OCI-LY1 (cell line): ENCODE results near the gene ATP2B2.

Experiments
- H2AFZ ChIP-seq: fragments of 200-600 bp; sonication (generic), shearing (Covaris generic); 2 replicates; pipeline ENCODE4 v1.6.0; 2014; ENCODE audit warnings: antibody characterized with exemption, mild to moderate bottlenecking, low read length
- H3F3A ChIP-seq: fragments of 200-600 bp; sonication (generic), shearing (Covaris generic); 2 replicates; pipeline ENCODE4 v1.6.0; 2014; ENCODE audit warnings: mild to moderate bottlenecking, antibody characterized with exemption, low read length, moderate library complexity; ENCODE audit not compliant: insufficient read depth
- H3K27ac ChIP-seq: fragments of 200-600 bp; sonication (generic); 2 replicates; pipeline ENCODE4 v1.5.1; 2014; ENCODE audit warnings: low read length, mixed run types, mild to moderate bottlenecking, low read depth; ENCODE audit not compliant: poor library complexity, severe bottlenecking
- H3K27me3 ChIP-seq: fragments of 200-600 bp; sonication (generic); 2 replicates; pipeline ENCODE4 v1.6.0; 2014; ENCODE audit warnings: antibody characterized with exemption, mild to moderate bottlenecking, low read length, moderate library complexity; ENCODE audit not compliant: insufficient read depth
- H3K36me3 ChIP-seq: fragments of 200-600 bp; sonication (generic); 2 replicates; pipeline ENCODE4 v1.6.1; 2014; ENCODE audit warnings: mild to moderate bottlenecking, antibody characterized with exemption, low read length, moderate library complexity, mixed read lengths; ENCODE audit not compliant: insufficient read depth
- H3K4me1 ChIP-seq: fragments of 200-600 bp; sonication (generic); 2 replicates; pipeline ENCODE4 v1.5.1; 2014; ENCODE audit warnings: mild to moderate bottlenecking, low read length, moderate library complexity; ENCODE audit not compliant: insufficient read depth, severe bottlenecking
- H3K4me2 ChIP-seq: fragments of 200-600 bp; sonication (generic), shearing (Covaris generic); 2 replicates; pipeline ENCODE4 v1.6.1; 2014; ENCODE audit warnings: low read length
- H3K4me3 ChIP-seq: fragments of 200-600 bp; sonication (generic); 2 replicates; pipeline ENCODE4 v1.5.1; 2014; ENCODE audit warnings: low read length, low read depth, mild to moderate bottlenecking, mixed read lengths; ENCODE audit not compliant: poor library complexity, severe bottlenecking
- H3K79me2 ChIP-seq: fragments of 200-600 bp; shearing (Covaris generic); 2 replicates; pipeline ENCODE4 v1.6.1; 2016; ENCODE audit warnings: mixed run types, low read length, mixed read lengths; ENCODE audit not compliant: insufficient read depth
- H3K9ac ChIP-seq: fragments of 200-600 bp; sonication (generic), shearing (Covaris generic); 2 replicates; pipeline ENCODE4 v1.6.1; 2014; ENCODE audit warnings: mild to moderate bottlenecking, low read length, mixed read lengths
- H3K9me2 ChIP-seq: fragments of 200-600 bp; sonication (generic), shearing (Covaris generic); 2 replicates; pipeline ENCODE4 v1.6.1; 2014; ENCODE audit warnings: low read depth, mild to moderate bottlenecking, low read length, mixed read lengths
- H3K9me3 ChIP-seq: fragments of 200-600 bp; shearing (Covaris generic); 2 replicates; pipeline ENCODE4 v1.6.1; 2014; ENCODE audit warnings: low read length, mixed read lengths
- H4K20me1 ChIP-seq: fragments of 200-600 bp; sonication (generic), shearing (Covaris generic); 2 replicates; pipeline ENCODE4 v1.6.0; 2016; ENCODE audit warnings: mild to moderate bottlenecking, low read length; ENCODE audit not compliant: insufficient read depth
- EZH2 ChIP-seq: fragments of 200-600 bp; sonication (generic), shearing (Covaris generic); IDR thresholded peaks from 2 replicates; pipeline ENCODE4 v1.8.0; 2017; ENCODE audit warnings: borderline replicate concordance, mixed run types, mild to moderate bottlenecking, antibody characterized with exemption, low read length, moderate library complexity, mixed read lengths
- TF ChIP-seq, protein P1 (sequence below): fragments of 200-600 bp; sonication (generic), shearing (Covaris generic); IDR thresholded peaks from 2 replicates; pipeline ENCODE4 v1.5.1; 2017; ENCODE audit warnings: mild to moderate bottlenecking, antibody characterized with exemption, low read length, moderate library complexity, mixed read lengths

Gene ATP2B2

DNA sequence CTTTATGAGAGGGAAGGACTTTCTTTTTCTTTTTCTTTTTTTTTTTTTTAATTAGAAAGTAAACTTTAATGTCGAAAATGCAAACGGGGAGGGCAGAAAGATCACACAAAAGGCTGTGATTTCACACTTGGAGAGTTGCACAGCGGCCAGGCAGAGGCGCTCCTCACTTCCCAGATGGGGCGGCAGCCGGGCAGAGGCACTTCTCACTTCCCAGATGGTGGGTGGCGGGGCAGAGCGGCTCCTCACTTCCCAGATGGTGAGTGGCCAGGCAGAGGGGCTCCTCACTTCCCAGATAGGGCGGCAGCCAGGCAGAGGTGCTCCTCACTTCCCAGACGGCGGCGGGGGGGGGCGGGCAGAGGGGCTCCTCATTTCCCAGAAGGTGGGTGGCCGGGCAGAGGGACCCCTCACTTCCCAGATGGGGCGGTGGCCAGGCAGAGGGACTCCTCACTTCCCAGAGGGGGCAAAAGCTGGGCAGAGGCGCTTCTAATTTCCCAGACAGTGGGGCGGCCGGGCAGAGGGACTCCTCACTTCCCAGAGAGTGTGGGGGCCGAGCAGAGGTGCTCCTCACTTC is 88.6 kb downstream of the ATP2B2 start:
- H3K79me2 ChIP-seq: no peaks in the 10 kb centered on the region
- TF ChIP-seq EZH2: no peak
- TF ChIP-seq, protein P1, sequence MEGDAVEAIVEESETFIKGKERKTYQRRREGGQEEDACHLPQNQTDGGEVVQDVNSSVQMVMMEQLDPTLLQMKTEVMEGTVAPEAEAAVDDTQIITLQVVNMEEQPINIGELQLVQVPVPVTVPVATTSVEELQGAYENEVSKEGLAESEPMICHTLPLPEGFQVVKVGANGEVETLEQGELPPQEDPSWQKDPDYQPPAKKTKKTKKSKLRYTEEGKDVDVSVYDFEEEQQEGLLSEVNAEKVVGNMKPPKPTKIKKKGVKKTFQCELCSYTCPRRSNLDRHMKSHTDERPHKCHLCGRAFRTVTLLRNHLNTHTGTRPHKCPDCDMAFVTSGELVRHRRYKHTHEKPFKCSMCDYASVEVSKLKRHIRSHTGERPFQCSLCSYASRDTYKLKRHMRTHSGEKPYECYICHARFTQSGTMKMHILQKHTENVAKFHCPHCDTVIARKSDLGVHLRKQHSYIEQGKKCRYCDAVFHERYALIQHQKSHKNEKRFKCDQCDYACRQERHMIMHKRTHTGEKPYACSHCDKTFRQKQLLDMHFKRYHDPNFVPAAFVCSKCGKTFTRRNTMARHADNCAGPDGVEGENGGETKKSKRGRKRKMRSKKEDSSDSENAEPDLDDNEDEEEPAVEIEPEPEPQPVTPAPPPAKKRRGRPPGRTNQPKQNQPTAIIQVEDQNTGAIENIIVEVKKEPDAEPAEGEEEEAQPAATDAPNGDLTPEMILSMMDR: no peak
- H3K9me2 ChIP-seq: no peaks in the 10 kb centered on the region
- no peak overlapping the region for H2AFZ ChIP-seq
- no peaks in the 10 kb centered on the region for H3K9me3 ChIP-seq
- no peaks in the 10 kb centered on the region for H3F3A ChIP-seq
- H3K4me3 ChIP-seq: no peak overlapping the region
- H3K4me2 ChIP-seq: no peak overlapping the region
- no peaks in the 10 kb centered on the region for H4K20me1 ChIP-seq
- H3K4me1 ChIP-seq: no peaks in the 10 kb centered on the region
- peaks cover 13% of the 10 kb centered on the region; the same call in 1 of the 2 replicates for H3K27me3 ChIP-seq
- H3K36me3 ChIP-seq: no peaks in the 10 kb centered on the region
- H3K27ac ChIP-seq: no peak overlapping the region
- H3K9ac ChIP-seq: no peak overlapping the region

DNA sequence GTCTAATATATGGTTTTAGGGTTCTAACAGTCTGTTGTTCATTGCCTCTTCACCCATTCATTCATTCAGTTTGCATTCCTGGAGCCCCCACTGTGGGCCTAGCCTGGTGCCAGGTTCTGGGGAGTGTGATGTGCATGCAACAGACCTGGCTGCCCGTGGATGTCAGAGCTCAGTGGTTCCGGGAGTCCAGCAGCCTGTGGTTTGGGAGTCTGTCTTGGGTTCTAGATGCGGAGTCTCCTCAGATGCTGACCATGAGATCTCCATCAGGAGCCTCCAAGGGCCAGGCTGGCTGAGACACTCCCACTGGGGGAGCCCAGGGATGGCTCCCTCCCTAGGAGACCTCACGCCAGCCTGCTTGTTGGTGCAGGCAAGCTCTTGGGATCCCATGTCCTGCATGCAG is 92.3 kb downstream of the ATP2B2 start:
- H3K27ac ChIP-seq: no peak overlapping the region
- no peak overlapping the region for H3K9ac ChIP-seq
- no peaks in the 10 kb centered on the region for H3K9me3 ChIP-seq
- H3F3A ChIP-seq: no peaks in the 10 kb centered on the region
- H3K4me3 ChIP-seq: no peak overlapping the region
- H4K20me1 ChIP-seq: no peaks in the 10 kb centered on the region
- no peaks in the 10 kb centered on the region for H3K79me2 ChIP-seq
- no peaks in the 10 kb centered on the region for H3K4me1 ChIP-seq
- TF ChIP-seq, protein P1: no peak
- TF ChIP-seq EZH2: no peak
- H3K36me3 ChIP-seq: no peaks in the 10 kb centered on the region
- H2AFZ ChIP-seq: no peak overlapping the region
- H3K27me3 ChIP-seq: peaks cover 12% of the 10 kb centered on the region; the same call in 1 of the 2 replicates
- no peaks in the 10 kb centered on the region for H3K9me2 ChIP-seq
- H3K4me2 ChIP-seq: no peak overlapping the region

DNA sequence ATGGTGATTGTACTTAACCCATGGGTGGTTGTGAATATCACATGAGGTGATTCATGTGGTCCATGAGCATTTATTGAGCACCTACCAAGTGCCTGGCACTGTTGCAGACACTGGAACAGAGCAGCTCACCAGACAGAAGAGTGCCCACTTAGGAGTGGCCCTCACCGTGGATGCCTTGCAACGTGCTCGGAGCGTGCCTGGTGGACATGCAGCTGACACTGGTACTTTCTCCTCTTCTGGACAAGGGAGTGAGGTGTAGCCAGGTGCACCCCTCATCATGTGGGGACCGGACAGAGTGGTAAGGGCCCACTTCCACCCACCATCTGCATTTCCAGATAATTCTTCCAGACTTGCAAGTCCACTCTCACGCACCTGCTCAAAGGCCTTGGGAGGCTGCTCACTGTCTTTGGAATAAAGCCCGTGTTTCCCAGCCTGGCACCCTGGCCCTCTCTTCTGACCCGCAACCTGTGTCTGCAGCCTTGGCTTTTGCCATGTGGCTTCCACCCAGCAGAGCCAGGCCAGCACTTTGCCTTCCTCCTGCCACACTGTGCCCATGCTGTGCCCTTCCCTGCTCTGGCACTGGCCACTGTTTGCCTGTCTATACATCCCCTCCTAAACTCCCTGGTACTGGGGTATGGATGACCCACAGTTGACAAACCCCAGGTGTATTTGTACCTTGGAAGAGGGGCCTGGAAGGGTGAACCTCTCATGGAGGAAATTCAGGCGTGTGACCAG is 93.6 kb downstream of the ATP2B2 start:
- Histone ChIP-seq H3F3A (no peaks in the 10 kb centered on the region), H3K36me3 (no peaks in the 10 kb centered on the region), H3K4me2 (no peak overlapping the region), H3K27me3 (peaks cover 12% of the 10 kb centered on the region; the same call in 1 of the 2 replicates), H3K9me2 (no peaks in the 10 kb centered on the region), H3K79me2 (no peaks in the 10 kb centered on the region), H3K9ac (no peak overlapping the region), H3K4me3 (no peak overlapping the region), H2AFZ (no peak overlapping the region), H3K27ac (no peak overlapping the region), H4K20me1 (no peaks in the 10 kb centered on the region), H3K4me1 (no peaks in the 10 kb centered on the region), H3K9me3 (no peaks in the 10 kb centered on the region)
- TF ChIP-seq, protein P1: no peak
- no peak for TF ChIP-seq EZH2
